ENCODE data around the gene BICD1.
"Not testable (repeated sequence)": the region's sequence is repeated elsewhere in the genome, so short reads cannot be mapped to it uniquely, and the experiment has no call there.

BICD1 gene

GRCh38 chr12:32106517-32107358, at the start of gene BICD1:
Gene BICD1 (plus strand): TSS chr12:32106847. CDS start chr12:32107332, 485 bp downstream.
- peak; percentile 74 for DNase-seq (ENCODE audit: low read depth)

DNA sequence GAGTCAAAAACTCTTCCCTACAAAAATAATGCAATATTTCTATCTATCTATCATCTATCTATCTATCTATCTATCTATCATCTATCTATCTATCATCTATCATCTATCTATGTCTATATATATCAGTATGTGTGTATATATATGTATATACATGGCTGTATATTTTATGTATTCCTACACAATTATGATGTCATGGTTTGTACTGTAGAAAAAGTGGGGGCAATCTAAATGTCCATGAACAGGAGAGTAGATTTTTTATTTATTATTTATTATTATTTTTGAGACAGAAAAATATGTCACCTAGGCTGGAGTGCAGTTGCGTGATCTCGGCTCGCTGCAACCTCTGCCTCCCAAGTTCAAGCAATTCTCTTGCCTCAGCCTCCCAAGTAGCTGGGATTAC, 45.6 kb upstream of the BICD1 start:
- no peak for DNase-seq (ENCODE audit: low read depth)

- no peak for DNase-seq (ENCODE audit: low read depth)
These were observed 43.8 kb upstream of the BICD1 start for GRCh38 chr12:32062881-32063280.

- no peak for DNase-seq (ENCODE audit: low read depth)
These were observed 42.9 kb upstream of the BICD1 start for GRCh38 chr12:32063796-32064195.

GRCh38 chr12:32066206-32066605, 40.4 kb upstream of the BICD1 start:
- no peak for DNase-seq (ENCODE audit: low read depth)

- no peak for DNase-seq (ENCODE audit: low read depth)
These were observed 37.6 kb upstream of the BICD1 start for GRCh38 chr12:32069071-32069470.

DNA sequence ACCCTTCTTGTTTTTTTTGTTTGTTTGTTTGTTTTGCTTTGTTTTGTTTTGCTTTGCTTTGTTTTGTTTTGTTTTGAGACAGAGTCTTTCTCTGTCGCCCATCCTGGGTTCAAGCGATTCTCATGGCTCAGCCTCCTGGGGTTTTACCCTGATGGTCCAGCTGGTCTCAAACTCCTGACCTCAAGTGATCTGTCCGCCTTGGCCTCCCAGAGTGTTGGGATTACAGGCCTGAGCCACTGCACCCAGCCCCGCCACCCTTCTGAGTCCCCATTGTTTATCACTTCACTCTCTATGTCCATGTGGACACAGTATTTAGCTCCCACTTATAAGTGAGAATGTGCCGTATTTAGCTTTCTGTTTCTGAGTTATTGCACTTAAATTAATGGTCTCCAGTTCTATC, 36.9 kb upstream of the BICD1 start:
- no peak for DNase-seq (ENCODE audit: low read depth)

DNA sequence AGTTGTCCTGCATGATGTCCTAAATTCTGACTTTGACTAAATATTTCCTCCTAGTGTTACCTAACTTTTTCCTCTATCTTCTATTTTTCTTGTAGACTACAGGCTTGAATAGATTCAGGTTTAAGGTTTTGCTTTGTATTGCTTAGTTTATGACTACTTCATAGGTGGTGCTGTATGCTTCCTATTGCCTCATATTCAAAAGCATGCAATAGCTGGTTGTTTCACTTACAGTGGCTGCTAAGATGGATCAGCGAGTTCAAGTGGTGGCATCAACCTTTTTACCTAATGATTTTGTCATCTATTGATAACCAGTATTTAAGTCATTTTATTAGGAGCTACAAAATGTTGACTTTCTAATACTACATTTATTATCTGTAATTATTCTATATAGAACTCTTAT, 36.3 kb upstream of the BICD1 start:
- no peak for DNase-seq (ENCODE audit: low read depth)

DNA sequence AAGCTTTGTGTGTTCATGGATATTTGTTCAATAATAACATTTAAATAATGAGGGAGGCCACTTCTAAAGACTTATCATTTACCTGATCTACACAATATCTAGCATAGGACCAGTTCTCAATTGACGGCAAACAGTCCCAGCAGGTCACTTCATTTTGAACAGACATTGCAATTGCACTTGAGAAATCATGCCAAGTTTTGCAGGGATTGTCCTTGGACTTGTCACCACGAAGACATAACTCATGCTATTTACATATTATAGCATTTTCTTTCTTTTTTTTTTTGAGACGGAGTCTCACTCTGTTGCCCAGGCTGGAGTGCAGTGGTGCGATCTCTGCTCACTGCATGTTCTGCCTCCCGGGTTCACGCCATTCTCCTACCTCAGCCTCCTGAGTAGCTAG, 34.5 kb upstream of the BICD1 start:
- no peak for DNase-seq (ENCODE audit: low read depth)

DNA sequence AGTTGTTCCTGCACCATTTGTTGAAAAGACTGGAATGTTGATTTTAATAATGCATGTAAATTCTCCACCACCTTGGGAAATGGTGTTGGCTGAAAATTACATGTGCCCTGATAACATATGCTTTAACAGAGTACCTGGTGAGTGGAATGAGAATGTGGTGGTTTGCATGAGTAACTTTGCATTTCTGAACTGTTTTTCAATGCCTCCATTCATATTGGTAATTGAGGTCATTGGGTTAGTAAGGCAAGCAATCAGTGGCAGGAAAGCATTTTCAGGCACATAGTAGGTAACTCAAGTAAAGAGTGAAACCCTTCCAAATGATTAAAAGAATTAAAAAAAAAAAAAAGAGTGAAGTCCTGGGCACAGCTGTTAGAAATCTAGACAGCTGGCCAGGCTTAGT, 32.2 kb upstream of the BICD1 start:
- DNase-seq (ENCODE audit: low read depth), result no peak

DNA sequence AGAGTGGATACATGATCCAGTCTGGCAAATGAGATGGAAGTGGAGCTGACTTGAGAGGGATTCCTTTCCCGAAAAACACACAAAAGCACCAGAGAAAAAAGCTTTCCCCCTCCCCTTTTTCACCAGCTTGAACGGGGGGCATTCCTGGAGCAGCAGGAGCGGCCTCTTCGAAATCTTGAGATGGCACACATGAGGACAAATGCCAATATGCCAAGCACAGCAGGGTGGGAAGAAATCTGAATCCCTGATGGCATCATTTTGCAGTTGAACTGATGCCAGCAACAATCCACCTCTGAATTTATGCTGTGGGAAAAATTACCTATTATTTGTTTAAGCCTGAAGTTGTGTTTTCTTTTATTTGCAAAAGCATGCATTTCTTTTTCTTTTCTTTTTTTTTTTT, 29.7 kb upstream of the BICD1 start:
- no peak for DNase-seq (ENCODE audit: low read depth)

- DNase-seq (ENCODE audit: low read depth), result no peak
These were observed 26.2 kb upstream of the BICD1 start for GRCh38 chr12:32080435-32080834.

DNA sequence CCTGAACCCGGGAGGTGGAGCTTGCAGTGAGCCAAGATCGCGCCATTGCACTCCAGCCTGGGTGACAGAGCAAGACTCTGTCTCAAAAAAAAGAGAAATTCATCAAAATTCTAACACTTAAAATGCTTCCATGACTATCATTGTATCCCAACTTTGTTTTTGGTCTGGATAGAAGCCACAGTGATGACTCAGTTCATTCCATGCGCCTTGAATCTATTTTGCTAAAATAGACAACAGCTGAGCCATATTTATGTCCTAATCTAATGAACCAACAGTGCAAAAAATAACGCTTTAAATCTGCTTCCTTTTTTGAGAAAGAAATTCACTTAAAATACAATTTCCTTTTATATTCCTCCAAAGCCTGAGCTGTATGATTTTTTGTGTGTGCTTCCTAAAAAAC, 23.2 kb upstream of the BICD1 start:
- DNase-seq (ENCODE audit: low read depth), result peak; percentile 38

GRCh38 chr12:32084017-32084688, 22.5 kb upstream of the BICD1 start:
- DNase-seq (ENCODE audit: low read depth), result no peak

DNA sequence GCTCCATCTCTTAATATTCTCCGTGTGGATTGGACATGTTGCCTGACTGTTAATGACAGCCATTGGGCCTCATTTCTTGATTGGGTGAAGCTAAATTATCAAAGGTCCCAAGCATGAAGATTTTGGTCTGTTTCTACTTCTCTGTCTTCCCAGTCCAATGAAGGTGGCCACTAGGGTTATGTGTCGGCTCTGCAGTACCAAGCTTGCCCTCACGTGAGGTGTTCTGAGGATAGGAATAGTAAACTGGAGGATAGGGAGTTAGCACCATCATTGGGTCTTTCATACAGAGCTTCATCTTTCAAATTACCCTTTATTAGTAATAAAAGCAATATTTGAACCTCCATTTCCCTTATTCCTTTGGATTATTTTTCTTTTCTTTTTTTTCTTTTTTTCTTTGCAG, 21.9 kb upstream of the BICD1 start:
- DNase-seq (ENCODE audit: low read depth), result no peak

- DNase-seq (ENCODE audit: low read depth), result no peak
These were observed 19.3 kb upstream of the BICD1 start for GRCh38 chr12:32087306-32087705.

GRCh38 chr12:32089156-32089555, 17.5 kb upstream of the BICD1 start:
- no peak for DNase-seq (ENCODE audit: low read depth)

- no peak for DNase-seq (ENCODE audit: low read depth)
These were observed 17.1 kb upstream of the BICD1 start for GRCh38 chr12:32089586-32089985.

GRCh38 chr12:32091696-32092095, 15.0 kb upstream of the BICD1 start:
- no peak for DNase-seq (ENCODE audit: low read depth)

DNA sequence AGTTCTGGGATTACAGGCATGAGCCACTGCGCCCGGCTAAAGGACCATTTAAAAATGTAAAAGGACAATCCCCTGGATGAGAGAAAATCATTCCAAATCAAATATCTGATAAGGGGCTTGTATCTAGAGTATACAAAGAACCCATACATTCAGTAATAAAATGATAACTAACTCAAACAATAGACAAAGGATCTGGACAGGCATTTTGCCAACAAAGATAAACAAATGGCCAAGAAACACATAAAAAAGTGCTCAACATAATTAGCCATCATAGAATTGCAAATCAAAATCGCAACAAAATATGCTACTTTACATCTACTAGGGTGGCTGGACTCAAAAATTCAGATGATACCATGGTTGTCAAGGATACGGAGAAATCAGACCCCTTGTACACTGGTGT, 8.5 kb upstream of the BICD1 start:
- no peak for DNase-seq (ENCODE audit: low read depth)

GRCh38 chr12:32099275-32099674, 7.4 kb upstream of the BICD1 start:
- DNase-seq (ENCODE audit: low read depth), result not testable (repeated sequence)

GRCh38 chr12:32100361-32100760, 6.3 kb upstream of the BICD1 start:
- no peak for DNase-seq (ENCODE audit: low read depth)

DNA sequence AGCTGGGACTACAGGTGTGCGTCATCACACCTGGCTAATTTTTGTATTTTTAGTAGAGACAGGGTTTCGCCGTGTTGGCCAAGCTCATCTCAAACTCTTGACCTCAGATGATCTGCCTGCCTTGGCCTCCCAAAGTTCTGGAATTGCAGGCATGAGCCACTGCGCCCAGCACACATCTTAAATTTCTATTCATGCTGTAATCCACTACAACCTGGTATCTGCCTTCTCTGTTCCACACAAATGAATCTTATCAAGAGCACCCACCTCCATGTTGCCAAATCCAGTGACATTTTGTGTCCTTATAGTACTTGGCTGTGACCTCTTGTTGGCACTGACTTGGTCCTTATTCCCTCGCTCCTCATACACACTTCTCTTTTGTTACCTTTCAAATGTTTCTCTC, 5.8 kb upstream of the BICD1 start:
- no peak for DNase-seq (ENCODE audit: low read depth)

GRCh38 chr12:32102234-32102633, 4.4 kb upstream of the BICD1 start:
- no peak for DNase-seq (ENCODE audit: low read depth)

Data from fibroblast of the conjunctiva (primary cell).